Lower lobe of right lung (tissue), 2 donors: ENCODE data around the gene KAZALD1. TPM values are rescaled to one million over a fixed set of nuclear protein-coding genes. Genes with fewer than 3 reads are reported as not detected.

ENCODE experiments used
- ATAC-seq, 2 donors: fragments of 200-7000 bp; cut with Tn5 transposase; one replicate each; pipeline ENCODE4 v1.9.1; 2020 to 2022; ENCODE audit warnings: mild to moderate bottlenecking in 2 of 2, moderate library complexity in 2 of 2
- DNase-seq: peaks from one replicate; pipeline ENCODE4 v3.0.0-alpha.2; 2020
- H3K27ac ChIP-seq: fragments of 200-600 bp; one replicate; pipeline ENCODE4 v1.8.0; 2022
- H3K27me3 ChIP-seq: fragments of 200-600 bp; one replicate; pipeline ENCODE4 v1.8.0; 2022; ENCODE audit warnings: low read depth
- H3K36me3 ChIP-seq: fragments of 200-600 bp; one replicate; pipeline ENCODE4 v1.8.0; 2022; ENCODE audit warnings: mild to moderate bottlenecking
- H3K4me1 ChIP-seq: fragments of 200-600 bp; one replicate; pipeline ENCODE4 v1.8.0; 2022
- H3K4me3 ChIP-seq: fragments of 200-600 bp; one replicate; pipeline ENCODE4 v1.8.0; 2022; ENCODE audit warnings: mild to moderate bottlenecking
- H3K9me3 ChIP-seq: fragments of 200-600 bp; one replicate; pipeline ENCODE4 v1.8.0; 2022
- intact Hi-C: fragments of 100-400 bp; cut with DNase I; formaldehyde crosslinking; loops from one replicate; pipeline ENCODE4 v1.11.0; 2022
- total RNA-seq: library from RNA; stranded (reverse); fragmentation: NEBNext Ultra II Directional; extraction: Animal tissue kit (Norgen Biotek cat#: 25700); gene quantifications from one replicate; pipeline ENCODE4 v1.2.1, GENCODE V29; 2021
- TF ChIP-seq, protein P1 (sequence below): fragments of 200-600 bp; IDR thresholded peaks from one replicate; pipeline ENCODE4 v1.8.0; 2022; ENCODE audit warnings: antibody characterized with exemption, mild to moderate bottlenecking
- donor health status: DM: no; HTN: yes; CAD: no; lungs with severe emphysema.

KAZALD1 gene
- total RNA-seq, 1 donor from 2014 or later: 9.9 TPM

DNA sequence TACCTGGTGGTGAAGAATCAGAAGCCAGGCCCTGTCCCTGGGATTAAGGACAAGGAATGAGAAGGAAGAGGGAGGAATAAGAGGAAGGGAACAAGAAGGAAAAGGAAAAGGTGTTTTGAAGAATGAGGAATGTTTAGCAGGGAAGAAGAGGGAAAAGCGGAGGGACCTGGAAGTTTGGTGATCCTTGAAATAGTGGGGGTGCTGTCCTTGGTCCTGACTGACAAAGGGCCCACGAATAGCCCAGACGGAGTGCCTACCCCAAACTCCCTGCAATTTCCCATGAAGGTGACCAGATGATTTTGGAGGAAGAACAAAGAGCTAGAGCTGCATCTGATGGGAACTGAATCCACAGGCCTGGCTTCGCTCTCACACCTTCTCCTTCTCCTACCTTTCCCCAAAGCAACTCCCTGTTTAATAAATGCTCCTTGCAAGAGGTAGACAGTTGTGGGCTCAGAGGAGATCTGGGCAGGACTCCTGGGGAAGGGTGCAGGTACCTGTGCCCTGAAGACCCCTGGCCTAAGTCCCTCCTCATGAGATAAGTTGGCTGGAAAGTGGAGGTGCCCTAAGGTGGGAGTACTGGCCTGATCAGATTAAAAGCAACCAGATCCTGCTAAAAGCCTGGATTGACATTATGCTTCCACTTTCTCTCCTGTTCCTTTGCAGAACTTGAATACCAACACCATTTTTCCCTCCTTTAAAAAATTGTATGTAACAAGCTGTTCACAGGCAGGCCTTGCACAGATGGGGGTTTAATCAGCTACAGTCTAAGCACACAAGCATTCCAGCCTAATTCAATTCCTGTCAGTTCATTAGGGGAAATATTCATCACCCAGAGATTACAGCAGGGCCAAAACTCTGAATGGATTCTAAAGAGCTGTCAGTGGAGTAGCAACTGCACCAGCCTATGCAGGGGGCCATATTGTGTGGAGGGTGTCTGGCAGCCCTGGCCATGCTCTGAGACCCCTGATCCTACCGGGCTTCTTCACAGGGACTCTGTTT lies 19.4 kb downstream of the KAZALD1 start:
- TF ChIP-seq, protein P1, sequence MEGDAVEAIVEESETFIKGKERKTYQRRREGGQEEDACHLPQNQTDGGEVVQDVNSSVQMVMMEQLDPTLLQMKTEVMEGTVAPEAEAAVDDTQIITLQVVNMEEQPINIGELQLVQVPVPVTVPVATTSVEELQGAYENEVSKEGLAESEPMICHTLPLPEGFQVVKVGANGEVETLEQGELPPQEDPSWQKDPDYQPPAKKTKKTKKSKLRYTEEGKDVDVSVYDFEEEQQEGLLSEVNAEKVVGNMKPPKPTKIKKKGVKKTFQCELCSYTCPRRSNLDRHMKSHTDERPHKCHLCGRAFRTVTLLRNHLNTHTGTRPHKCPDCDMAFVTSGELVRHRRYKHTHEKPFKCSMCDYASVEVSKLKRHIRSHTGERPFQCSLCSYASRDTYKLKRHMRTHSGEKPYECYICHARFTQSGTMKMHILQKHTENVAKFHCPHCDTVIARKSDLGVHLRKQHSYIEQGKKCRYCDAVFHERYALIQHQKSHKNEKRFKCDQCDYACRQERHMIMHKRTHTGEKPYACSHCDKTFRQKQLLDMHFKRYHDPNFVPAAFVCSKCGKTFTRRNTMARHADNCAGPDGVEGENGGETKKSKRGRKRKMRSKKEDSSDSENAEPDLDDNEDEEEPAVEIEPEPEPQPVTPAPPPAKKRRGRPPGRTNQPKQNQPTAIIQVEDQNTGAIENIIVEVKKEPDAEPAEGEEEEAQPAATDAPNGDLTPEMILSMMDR: no peak
- H3K36me3 ChIP-seq: no peaks in the 10 kb centered on the region
- DNase-seq (no peak), ATAC-seq (no peak)
- no peaks in the 10 kb centered on the region for H3K4me1 ChIP-seq
- no peaks in the 10 kb centered on the region for H3K9me3 ChIP-seq
- no peak overlapping the region for H3K4me3 ChIP-seq
- H3K27me3 ChIP-seq: peaks cover 64% of the 10 kb centered on the region
- H3K27ac ChIP-seq: no peak overlapping the region
- intact Hi-C loops: no loop called here

DNA sequence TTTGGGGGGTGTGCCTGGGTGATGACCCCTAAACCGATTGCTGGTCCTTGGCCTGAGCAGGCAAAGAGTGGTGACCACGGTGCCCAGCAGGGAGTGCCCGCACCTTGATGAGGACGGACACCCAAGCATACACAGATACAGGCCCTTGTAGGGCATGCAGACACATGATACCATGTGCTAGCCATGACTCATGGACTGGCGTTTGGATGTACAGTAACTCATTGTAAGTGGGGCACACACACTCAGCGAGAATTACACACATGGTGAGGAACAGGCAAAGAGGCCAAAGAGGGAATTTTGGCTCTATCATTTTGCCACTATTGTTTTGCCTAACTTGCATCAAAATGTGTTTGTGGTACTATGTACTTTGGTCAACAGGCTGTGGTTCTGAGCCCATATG lies 24.1 kb downstream of the KAZALD1 start:
- Histone ChIP-seq H3K9me3 (no peaks in the 10 kb centered on the region), H3K27me3 (peaks cover 77% of the 10 kb centered on the region), H3K27ac (no peak overlapping the region), H3K36me3 (no peaks in the 10 kb centered on the region), H3K4me3 (no peak overlapping the region), H3K4me1 (no peaks in the 10 kb centered on the region)
- intact Hi-C loops: no loop called here
- TF ChIP-seq, protein P1: no peak
- no peak for ATAC-seq
- DNase-seq: no peak

DNA sequence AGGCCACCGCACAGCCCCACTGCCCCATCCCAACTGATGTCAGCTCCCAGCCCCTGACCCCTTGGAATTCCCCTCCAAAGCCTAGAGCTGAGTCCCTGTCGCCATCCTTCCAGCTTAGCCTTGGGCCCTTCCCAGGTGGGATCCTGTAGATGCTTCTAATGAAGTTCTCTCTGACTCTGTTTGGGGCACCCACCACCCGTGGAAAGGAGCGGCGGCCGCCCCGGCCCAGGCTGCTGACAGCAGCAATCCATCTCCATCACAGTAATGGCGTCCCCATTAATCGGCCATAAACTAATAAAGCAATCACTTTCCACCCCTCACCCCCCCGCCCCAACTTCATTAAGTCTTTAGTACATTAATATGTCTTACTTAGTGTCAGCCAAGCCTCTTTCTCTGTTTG lies 25.6 kb downstream of the KAZALD1 start:
- no peak overlapping the region for H3K27ac ChIP-seq
- intact Hi-C loops: no loop called here
- ATAC-seq: no peak
- TF ChIP-seq, protein P1: no peak
- no peaks in the 10 kb centered on the region for H3K9me3 ChIP-seq
- peaks cover 80% of the 10 kb centered on the region for H3K27me3 ChIP-seq
- no peak for DNase-seq
- no peaks in the 10 kb centered on the region for H3K36me3 ChIP-seq
- no peaks in the 10 kb centered on the region for H3K4me1 ChIP-seq
- H3K4me3 ChIP-seq: no peak overlapping the region

DNA sequence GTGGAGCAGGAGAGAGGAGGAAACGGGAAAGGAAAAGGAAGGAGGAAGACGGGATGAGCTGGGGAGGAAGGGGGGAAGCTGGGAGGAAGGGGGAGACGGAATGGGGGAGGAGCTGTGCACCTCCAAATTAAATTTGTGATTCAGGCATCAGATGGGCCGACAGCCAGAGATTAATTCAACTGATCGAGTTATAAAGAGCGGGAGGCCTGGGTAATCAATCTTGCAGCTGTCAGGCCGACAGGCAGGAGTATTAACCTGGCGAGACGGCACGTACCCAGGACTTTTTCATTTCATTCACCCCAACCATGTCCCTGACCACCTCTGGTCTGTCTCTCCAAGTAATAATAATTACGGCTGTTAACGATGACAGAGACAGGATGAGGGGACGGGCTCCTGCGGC lies 26.2 kb downstream of the KAZALD1 start:
- Histone ChIP-seq H3K36me3 (no peaks in the 10 kb centered on the region), H3K27ac (no peak overlapping the region), H3K27me3 (peaks cover 82% of the 10 kb centered on the region), H3K9me3 (no peaks in the 10 kb centered on the region), H3K4me3 (no peak overlapping the region), H3K4me1 (no peaks in the 10 kb centered on the region)
- no peak for DNase-seq
- intact Hi-C loops: no loop called here
- ATAC-seq: no peak
- TF ChIP-seq, protein P1: no peak

DNA sequence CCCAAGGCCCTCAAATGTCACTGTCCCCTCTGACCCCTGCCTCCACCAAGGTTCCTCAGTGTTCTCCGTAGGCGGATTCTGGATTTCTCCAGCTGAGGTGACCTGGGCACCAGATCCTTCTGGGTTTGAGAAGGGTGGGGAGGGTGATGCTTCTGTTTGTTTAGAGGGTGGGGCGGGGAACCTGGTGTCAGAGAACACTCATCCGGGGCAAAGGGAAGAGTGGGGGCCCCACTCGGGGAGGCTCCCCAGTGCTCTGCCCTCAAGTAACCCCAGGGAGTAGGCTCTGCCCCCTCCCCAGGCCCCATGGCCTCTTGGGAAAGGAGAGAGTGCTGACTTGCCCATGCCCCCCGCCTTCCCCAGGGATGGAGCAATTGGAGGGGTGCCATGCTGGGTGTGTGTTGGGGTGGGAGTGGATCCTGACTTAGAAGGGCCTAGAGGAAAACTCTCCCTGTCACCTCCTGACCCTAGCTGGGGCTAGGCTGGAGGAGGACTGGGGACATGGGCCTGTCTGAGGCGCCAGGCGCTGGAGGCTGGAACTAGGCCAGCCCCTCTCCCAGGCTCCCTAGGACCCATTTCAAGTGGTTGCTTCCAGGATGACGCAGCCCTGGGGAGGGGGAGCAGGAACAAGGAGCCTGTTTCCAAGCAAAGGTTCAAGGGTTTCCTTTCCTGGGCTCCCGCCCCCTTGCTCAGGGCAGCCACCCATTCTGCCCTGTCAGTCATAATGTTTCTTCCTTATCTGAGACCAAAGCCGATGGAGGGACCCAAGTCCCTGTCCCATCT lies 27.9 kb downstream of the KAZALD1 start:
- Histone ChIP-seq H3K27ac (no peak overlapping the region), H3K4me1 (no peaks in the 10 kb centered on the region), H3K27me3 (peaks cover 84% of the 10 kb centered on the region), H3K4me3 (no peak overlapping the region), H3K36me3 (no peaks in the 10 kb centered on the region), H3K9me3 (no peaks in the 10 kb centered on the region)
- ATAC-seq: no peak
- TF ChIP-seq, protein P1: no peak
- intact Hi-C loops: no loop called here
- DNase-seq: no peak
